GM23338 (cell line): ENCODE results near the gene PHACTR1. TPM values are rescaled to one million over a fixed set of nuclear protein-coding genes. Genes with fewer than 3 reads are reported as not detected.

Experiments
- ATAC-seq: fragments of 200-7000 bp; cut with Tn5 transposase; 3 replicates; pipeline ENCODE4 v1.9.1; 2020
- DNase-seq: peaks from one replicate; pipeline ENCODE4 v3.0.0-alpha.2; 2015; ENCODE audit warnings: low spot score
- H2AFZ ChIP-seq: fragments of 200-600 bp; sonication (generic); 2 replicates; pipeline ENCODE4 v1.8.0; 2016; ENCODE audit warnings: antibody characterized with exemption, mild to moderate bottlenecking, moderate library complexity
- H3F3A ChIP-seq: fragments of 200-600 bp; sonication (generic); replicated peaks from 2 replicates; pipeline ENCODE4 v1.8.0; 2017; ENCODE audit warnings: antibody characterized with exemption, mixed run types, low read depth
- H3K27ac ChIP-seq: fragments of 200-600 bp; sonication (generic); 2 replicates; pipeline ENCODE4 v1.6.1; 2016; ENCODE audit warnings: low read depth
- H3K27me3 ChIP-seq: fragments of 200-600 bp; sonication (generic); 2 replicates; pipeline ENCODE4 v1.8.0; 2016; ENCODE audit warnings: mild to moderate bottlenecking, mixed run types, moderate library complexity; ENCODE audit not compliant: insufficient read depth
- H3K36me3 ChIP-seq: fragments of 200-600 bp; sonication (generic); 2 replicates; pipeline ENCODE4 v1.8.0; 2016; ENCODE audit warnings: mild to moderate bottlenecking; ENCODE audit not compliant: insufficient read depth
- H3K4me1 ChIP-seq: fragments of 200-600 bp; sonication (generic); 2 replicates; pipeline ENCODE4 v1.8.0; 2016; ENCODE audit warnings: mild to moderate bottlenecking, moderate library complexity; ENCODE audit not compliant: insufficient read depth
- H3K4me2 ChIP-seq: fragments of 200-600 bp; sonication (generic); 2 replicates; pipeline ENCODE4 v1.7.1; 2017; ENCODE audit warnings: mixed run types
- H3K4me3 ChIP-seq: fragments of 200-600 bp; sonication (generic); 2 replicates; pipeline ENCODE4 v1.6.1; 2016; ENCODE audit warnings: mixed run types
- H3K79me2 ChIP-seq: fragments of 200-600 bp; sonication (generic); replicated peaks from 2 replicates; pipeline ENCODE4 v1.8.0; 2017; ENCODE audit warnings: mild to moderate bottlenecking; ENCODE audit not compliant: insufficient read depth
- H3K9me2 ChIP-seq: fragments of 200-600 bp; sonication (generic); 2 replicates; pipeline ENCODE4 v1.8.0; 2017; ENCODE audit not compliant: insufficient read depth
- H4K20me1 ChIP-seq: fragments of 200-600 bp; sonication (generic); replicated peaks from 2 replicates; pipeline ENCODE4 v1.8.0; 2017; ENCODE audit warnings: mild to moderate bottlenecking; ENCODE audit not compliant: insufficient read depth
- H3K27ac Mint-ChIP-seq: 2 replicates; pipeline ENCODE4 v1.8.0; 2020; ENCODE audit warnings: inconsistent platforms, mild to moderate bottlenecking, moderate library complexity, mixed read lengths
- H3K27me3 Mint-ChIP-seq: 3 replicates; pipeline ENCODE4 v1.8.0; 2022; ENCODE audit warnings: low read depth, mild to moderate bottlenecking, moderate library complexity, mixed read lengths, inconsistent platforms; ENCODE audit not compliant: insufficient read depth, poor library complexity
- H3K36me3 Mint-ChIP-seq: 3 replicates; pipeline ENCODE4 v1.8.0; 2021; ENCODE audit warnings: low read depth, mild to moderate bottlenecking, inconsistent platforms, moderate library complexity, mixed read lengths
- H3K4me1 Mint-ChIP-seq: 3 replicates; pipeline ENCODE4 v1.8.0; 2020; ENCODE audit warnings: mild to moderate bottlenecking, inconsistent platforms, mixed read lengths
- H3K4me3 Mint-ChIP-seq: 3 replicates; pipeline ENCODE4 v1.8.0; 2021; ENCODE audit warnings: moderate library complexity, mild to moderate bottlenecking, inconsistent platforms, mixed read lengths
- H3K9me3 Mint-ChIP-seq: 3 replicates; pipeline ENCODE4 v1.8.0; 2020; ENCODE audit warnings: moderate library complexity, mild to moderate bottlenecking, inconsistent platforms, mixed read lengths
- CREB1 ChIP-seq: fragments of 250-450 bp; sonication (Bioruptor Pico); IDR thresholded peaks from 2 replicates; pipeline ENCODE4 v1.5.0; 2020; ENCODE audit warnings: low read depth, mild to moderate bottlenecking, moderate library complexity
- CTCF ChIP-seq, 2 experiments: fragments of 200-600 bp in 1 of 2; sonication (generic) in 1 of 2; conservative IDR thresholded peaks; 2 replicates each; pipeline versions ENCODE4 v1.5.1 to v1.6.1; 2016 to 2017; ENCODE audit warnings: antibody characterized with exemption in 2 of 2, low read depth in 2 of 2, mild to moderate bottlenecking in 2 of 2, moderate library complexity in 1 of 2
- ETS1 ChIP-seq: IDR thresholded peaks from 2 replicates; pipeline ENCODE4 v1.6.1; 2016; ENCODE audit warnings: antibody characterized with exemption
- EZH2 ChIP-seq: fragments of 200-600 bp; sonication (generic); IDR thresholded peaks from one replicate; pipeline ENCODE4 v1.8.0; 2017; ENCODE audit warnings: antibody characterized with exemption, mild to moderate bottlenecking, low read depth; ENCODE audit not compliant: unreplicated experiment
- EZH2phosphoT487 ChIP-seq: fragments of 200-600 bp; sonication (generic); IDR thresholded peaks from one replicate; pipeline ENCODE4 v1.8.1; 2018; ENCODE audit warnings: antibody characterized with exemption; ENCODE audit not compliant: unreplicated experiment
- JUNB ChIP-seq: IDR thresholded peaks from one replicate; pipeline ENCODE4 v1.6.1; 2016; ENCODE audit warnings: antibody characterized with exemption; ENCODE audit not compliant: unreplicated experiment
- NANOG ChIP-seq: IDR thresholded peaks from 2 replicates; pipeline ENCODE4 v1.6.1; 2016; ENCODE audit warnings: antibody characterized with exemption, borderline replicate concordance
- POLR2AphosphoS5 ChIP-seq: IDR thresholded peaks from 2 replicates; pipeline ENCODE4 v1.6.1; 2016; ENCODE audit warnings: antibody characterized with exemption, low read depth
- REST ChIP-seq: IDR thresholded peaks from one replicate; pipeline ENCODE4 v1.6.1; 2018; ENCODE audit warnings: antibody characterized with exemption; ENCODE audit not compliant: unreplicated experiment
- STAT1 ChIP-seq: IDR thresholded peaks from one replicate; pipeline ENCODE4 v1.6.1; 2016; ENCODE audit warnings: antibody characterized with exemption; ENCODE audit not compliant: unreplicated experiment
- ZNF114 ChIP-seq: fragments of 250-450 bp; sonication (Bioruptor Pico); IDR thresholded peaks from 2 replicates; pipeline ENCODE4 v1.5.0; 2020; ENCODE audit warnings: mild to moderate bottlenecking, moderate library complexity
- ZNF331 ChIP-seq: fragments of 250-450 bp; sonication (Bioruptor Pico); IDR thresholded peaks from 2 replicates; pipeline ENCODE4 v1.5.0; 2020; ENCODE audit warnings: low read depth, mild to moderate bottlenecking, moderate library complexity
- ZNF462 ChIP-seq: fragments of 250-450 bp; sonication (Bioruptor Pico); IDR thresholded peaks from 2 replicates; pipeline ENCODE4 v1.5.0; 2020; ENCODE audit warnings: mild to moderate bottlenecking, moderate library complexity
- polyA plus RNA-seq: library from polyadenylated mRNA; unstranded; fragments of >200 nt; fragmentation: Nextera tagmentation; extraction: Ambion mirVana; gene quantifications from 2 replicates; pipeline ENCODE4 v1.2.1, GENCODE V29; 2016
- total RNA-seq: library from RNA; depleted of rRNA; stranded (reverse); fragments of >200 nt; shearing (Covaris generic); gene quantifications from 2 replicates; pipeline ENCODE4 v1.2.3, GENCODE V29; 2014

The PHACTR1 gene
- total and polyA plus RNA-seq, 2 experiments from 2014 or later: 5.9 to 19.3 TPM

GRCh38 chr6:13280254-13280653, 563.7 kb downstream of the PHACTR1 start:
- no peak for DNase-seq
- Histone ChIP-seq H3K4me1 (peaks cover 9% of the 10 kb centered on the region; the same call in 1 of the 2 replicates), H3K36me3 (no peaks in the 10 kb centered on the region), H3K27ac (no peak overlapping the region), H4K20me1 (no peaks in the 10 kb centered on the region), H3F3A (no peaks in the 10 kb centered on the region), H3K27me3 (no peaks in the 10 kb centered on the region), H3K4me3 (no peak overlapping the region), H3K79me2 (no peaks in the 10 kb centered on the region), H2AFZ (no peak overlapping the region), H3K9me2 (no peaks in the 10 kb centered on the region), H3K4me2 (no peak overlapping the region)
- Mint-ChIP-seq H3K4me1 (peaks cover 15% of the 10 kb centered on the region), H3K36me3 (peaks cover 7% of the 10 kb centered on the region), H3K9me3 (no peaks in the 10 kb centered on the region), H3K4me3 (no peak overlapping the region), H3K27ac (no peak overlapping the region), H3K27me3 (peaks cover 8% of the 10 kb centered on the region)
- TF ChIP-seq ZNF331 (CRISPR knock-in tag) (no peak), EZH2 (no peak), EZH2phosphoT487 (no peak), STAT1 (no peak), REST (no peak), CTCF (conservative IDR thresholded peaks at IDR 0.05; ENCODE audit: low read depth in 2 of 2) (no peak), ZNF462 (CRISPR knock-in tag) (no peak), ZNF114 (CRISPR knock-in tag) (no peak), ETS1 (no peak), JUNB (no peak), NANOG (no peak), CREB1 (CRISPR knock-in tag) (no peak), POLR2AphosphoS5 (no peak)
- ATAC-seq: no peak
